GM13976 (cell line): Measurements from ENCODE around the gene HDAC10.

Experiments used
- DNase-seq: peaks from one replicate; pipeline ENCODE4 v3.0.0; 2012; ENCODE audit warnings: low spot score
- CTCF ChIP-seq: IDR thresholded peaks from 2 replicates; pipeline ENCODE4 v1.5.1; 2012; ENCODE audit warnings: borderline replicate concordance, mild to moderate bottlenecking; ENCODE audit not compliant: insufficient read depth; ENCODE audit errors: extremely low read depth, missing control alignments, control extremely low read depth
- in situ Hi-C: fragments of 300-500 bp; cut with MboI; formaldehyde crosslinking; loops from one replicate; pipeline ENCODE4 v1.12.0; 2022; ENCODE audit warnings: low sequenced_read_pairs, mixed read lengths, inconsistent platforms; ENCODE audit not compliant: unreplicated experiment

Gene HDAC10

GRCh38 chr22:50199829-50200460 is 51.1 kb downstream of the HDAC10 start:
- no peak for DNase-seq
- in situ Hi-C loops, result loop anchor here (10.0 kb wide), 1 partner anchor 45 kb away; no protein-coding TSS in a partner anchor
- no peak for TF ChIP-seq CTCF

- no peak for TF ChIP-seq CTCF
- in situ Hi-C loops, result no loop called here
- no peak for DNase-seq
Measured at GRCh38 chr22:50199251-50199721, 51.8 kb downstream of the HDAC10 start.

GRCh38 chr22:50198624-50199017 is 52.4 kb downstream of the HDAC10 start:
- no peak for DNase-seq
- in situ Hi-C loops, result no loop called here
- no peak for TF ChIP-seq CTCF

GRCh38 chr22:50197856-50198623 is 53.0 kb downstream of the HDAC10 start:
- no peak for TF ChIP-seq CTCF
- DNase-seq, result no peak
- in situ Hi-C loops, result no loop called here

- DNase-seq, result no peak
- in situ Hi-C loops, result no loop called here
- no peak for TF ChIP-seq CTCF
Measured at GRCh38 chr22:50197000-50197800, 53.9 kb downstream of the HDAC10 start.

GRCh38 chr22:50196256-50196655 is 54.8 kb downstream of the HDAC10 start:
- no peak for TF ChIP-seq CTCF
- DNase-seq, result no peak
- in situ Hi-C loops, result no loop called here
